Stomach smooth muscle (tissue), 2 donors: Measurements from ENCODE around the gene MALRD1.

Experiments used
- H3K27ac ChIP-seq: one replicate; pipeline ENCODE4 v1.7.0; 2013; ENCODE audit warnings: mild to moderate bottlenecking, low read length, inconsistent platforms
- H3K27me3 ChIP-seq, 2 donors: one replicate each; pipeline ENCODE4 v1.7.0; 2013; ENCODE audit warnings: low read length in 2 of 2; ENCODE audit not compliant: insufficient read depth in 2 of 2, control insufficient read depth in 1 of 2
- H3K36me3 ChIP-seq, 2 donors: one replicate each; pipeline ENCODE4 v1.7.0; 2013; ENCODE audit warnings: low read length in 2 of 2; ENCODE audit not compliant: control insufficient read depth in 2 of 2, insufficient read depth in 2 of 2
- H3K4me1 ChIP-seq: one replicate; pipeline ENCODE4 v1.7.0; 2013; ENCODE audit warnings: low read length; ENCODE audit not compliant: control insufficient read depth, insufficient read depth
- H3K4me3 ChIP-seq, 2 donors: one replicate each; pipeline ENCODE4 v1.7.0; 2013; ENCODE audit warnings: low read length in 2 of 2
- H3K9ac ChIP-seq, 2 donors: one replicate each; pipeline ENCODE4 v1.7.0; 2013; ENCODE audit warnings: low read length in 2 of 2, mild to moderate bottlenecking in 1 of 2
- H3K9me3 ChIP-seq, 2 donors: one replicate each; pipeline ENCODE4 v1.7.0; 2013; ENCODE audit warnings: low read length in 2 of 2; ENCODE audit not compliant: control insufficient read depth in 2 of 2
- donor health status: healthy.
- donor health status: Pancreatic carcinoma.

MALRD1 gene

GRCh38 chr10:19048489-19048888, at the start of gene MALRD1:
MALRD1 (plus strand) TSS chr10:19048801; CDS start chr10:19048939, 138 bp downstream.
- H3K36me3 ChIP-seq = no peaks in the 10 kb centered on the region
- H3K9ac ChIP-seq = no peak within 1 kb of the TSS
- no peaks in the 10 kb centered on the region for H3K4me1 ChIP-seq
- H3K27me3 ChIP-seq = no peaks in the 10 kb centered on the region
- no peaks in the 10 kb centered on the region for H3K9me3 ChIP-seq
- H3K4me3 ChIP-seq = no peak within 1 kb of the TSS
- no peak within 1 kb of the TSS for H3K27ac ChIP-seq

GRCh38 chr10:19003341-19003740, 45.3 kb upstream of the MALRD1 start:
- Histone ChIP-seq H3K4me1 (no peaks in the 10 kb centered on the region), H3K9me3 (no peaks in the 10 kb centered on the region), H3K4me3 (no peak overlapping the region), H3K9ac (no peak overlapping the region), H3K27ac (no peak overlapping the region), H3K36me3 (no peaks in the 10 kb centered on the region), H3K27me3 (no peaks in the 10 kb centered on the region)

- no peaks in the 10 kb centered on the region for H3K4me1 ChIP-seq
- no peak overlapping the region for H3K4me3 ChIP-seq
- no peaks in the 10 kb centered on the region for H3K27me3 ChIP-seq
- no peak overlapping the region for H3K27ac ChIP-seq
- no peaks in the 10 kb centered on the region for H3K36me3 ChIP-seq
- H3K9ac ChIP-seq = no peak overlapping the region
- no peaks in the 10 kb centered on the region for H3K9me3 ChIP-seq
Measured at GRCh38 chr10:19012111-19012510, 36.5 kb upstream of the MALRD1 start.

GRCh38 chr10:19014034-19014433, 34.6 kb upstream of the MALRD1 start:
- H3K9me3 ChIP-seq = no peaks in the 10 kb centered on the region
- no peaks in the 10 kb centered on the region for H3K36me3 ChIP-seq
- H3K27me3 ChIP-seq = no peaks in the 10 kb centered on the region
- no peak overlapping the region for H3K4me3 ChIP-seq
- no peak overlapping the region for H3K27ac ChIP-seq
- no peak overlapping the region for H3K9ac ChIP-seq
- no peaks in the 10 kb centered on the region for H3K4me1 ChIP-seq

- no peaks in the 10 kb centered on the region for H3K27me3 ChIP-seq
- H3K9me3 ChIP-seq = no peaks in the 10 kb centered on the region
- no peak overlapping the region for H3K9ac ChIP-seq
- no peak overlapping the region for H3K4me3 ChIP-seq
- no peaks in the 10 kb centered on the region for H3K4me1 ChIP-seq
- no peaks in the 10 kb centered on the region for H3K36me3 ChIP-seq
- no peak overlapping the region for H3K27ac ChIP-seq
Measured at GRCh38 chr10:19014498-19014897, 34.1 kb upstream of the MALRD1 start.

- no peaks in the 10 kb centered on the region for H3K9me3 ChIP-seq
- no peaks in the 10 kb centered on the region for H3K36me3 ChIP-seq
- H3K4me1 ChIP-seq = no peaks in the 10 kb centered on the region
- H3K27ac ChIP-seq = no peak overlapping the region
- no peak overlapping the region for H3K4me3 ChIP-seq
- H3K27me3 ChIP-seq = no peaks in the 10 kb centered on the region
- H3K9ac ChIP-seq = no peak overlapping the region
Measured at GRCh38 chr10:19017116-19017890, 31.3 kb upstream of the MALRD1 start.

- no peaks in the 10 kb centered on the region for H3K4me1 ChIP-seq
- no peaks in the 10 kb centered on the region for H3K9me3 ChIP-seq
- H3K9ac ChIP-seq = no peak overlapping the region
- no peak overlapping the region for H3K4me3 ChIP-seq
- no peaks in the 10 kb centered on the region for H3K27me3 ChIP-seq
- H3K36me3 ChIP-seq = no peaks in the 10 kb centered on the region
- H3K27ac ChIP-seq = no peak overlapping the region
Measured at GRCh38 chr10:19021162-19021561, 27.4 kb upstream of the MALRD1 start.

GRCh38 chr10:19024611-19025010, 24.0 kb upstream of the MALRD1 start:
- Histone ChIP-seq H3K27me3 (no peaks in the 10 kb centered on the region), H3K4me3 (no peak overlapping the region), H3K9ac (no peak overlapping the region), H3K36me3 (no peaks in the 10 kb centered on the region), H3K27ac (no peak overlapping the region), H3K9me3 (no peaks in the 10 kb centered on the region), H3K4me1 (no peaks in the 10 kb centered on the region)

GRCh38 chr10:19031763-19032162, 16.8 kb upstream of the MALRD1 start:
- Histone ChIP-seq H3K9ac (no peak overlapping the region), H3K27ac (no peak overlapping the region), H3K36me3 (no peaks in the 10 kb centered on the region), H3K4me1 (no peaks in the 10 kb centered on the region), H3K4me3 (no peak overlapping the region), H3K27me3 (no peaks in the 10 kb centered on the region), H3K9me3 (no peaks in the 10 kb centered on the region)

- Histone ChIP-seq H3K4me3 (no peak overlapping the region), H3K27me3 (no peaks in the 10 kb centered on the region), H3K9ac (no peak overlapping the region), H3K4me1 (no peaks in the 10 kb centered on the region), H3K27ac (no peak overlapping the region), H3K36me3 (no peaks in the 10 kb centered on the region), H3K9me3 (no peaks in the 10 kb centered on the region)
Measured at GRCh38 chr10:19033741-19034140, 14.9 kb upstream of the MALRD1 start.

- Histone ChIP-seq H3K9ac (no peak overlapping the region), H3K4me3 (no peak overlapping the region), H3K27ac (no peak overlapping the region), H3K36me3 (no peaks in the 10 kb centered on the region), H3K4me1 (no peaks in the 10 kb centered on the region), H3K27me3 (no peaks in the 10 kb centered on the region), H3K9me3 (no peaks in the 10 kb centered on the region)
Measured at GRCh38 chr10:19041171-19041570, 7.4 kb upstream of the MALRD1 start.
